Kidney epithelial cell (primary cell): ENCODE results near the gene PALLD. TPM values are rescaled to one million over a fixed set of nuclear protein-coding genes. Genes with fewer than 3 reads are reported as not detected.
"Not testable (repeated sequence)": the region's sequence is repeated elsewhere in the genome, so short reads cannot be mapped to it uniquely, and the experiment has no call there.

Experiments used
- DNase-seq: peaks from one replicate; pipeline ENCODE4 v3.0.0-alpha.2; 2010; ENCODE audit warnings: low read depth
- H3K27me3 ChIP-seq: 2 replicates; pipeline ENCODE4 v1.6.0; 2011; ENCODE audit warnings: low read length; ENCODE audit not compliant: control insufficient read depth, insufficient read depth
- H3K36me3 ChIP-seq: 2 replicates; pipeline ENCODE4 v1.5.1; 2011; ENCODE audit warnings: low read length; ENCODE audit not compliant: control insufficient read depth, insufficient read depth
- H3K4me3 ChIP-seq: 2 replicates; pipeline ENCODE4 v1.5.1; 2011; ENCODE audit warnings: low read depth, mild to moderate bottlenecking, control low read depth, low read length
- total RNA-seq: library from RNA; depleted of rRNA; stranded (reverse); fragments of >200 nt; gene quantifications from 2 replicates; pipeline ENCODE4 v1.2.3, GENCODE V29; 2015
- TF ChIP-seq, protein P1 (sequence below): IDR thresholded peaks from 2 replicates; pipeline ENCODE4 v1.5.1; 2011; ENCODE audit warnings: mild to moderate bottlenecking, moderate library complexity, low read length, control low read depth, inconsistent platforms; ENCODE audit not compliant: insufficient read depth, poor library complexity, severe bottlenecking

PALLD gene
- total RNA-seq, 1 donor from 2014 or later = 77.4 TPM

DNA sequence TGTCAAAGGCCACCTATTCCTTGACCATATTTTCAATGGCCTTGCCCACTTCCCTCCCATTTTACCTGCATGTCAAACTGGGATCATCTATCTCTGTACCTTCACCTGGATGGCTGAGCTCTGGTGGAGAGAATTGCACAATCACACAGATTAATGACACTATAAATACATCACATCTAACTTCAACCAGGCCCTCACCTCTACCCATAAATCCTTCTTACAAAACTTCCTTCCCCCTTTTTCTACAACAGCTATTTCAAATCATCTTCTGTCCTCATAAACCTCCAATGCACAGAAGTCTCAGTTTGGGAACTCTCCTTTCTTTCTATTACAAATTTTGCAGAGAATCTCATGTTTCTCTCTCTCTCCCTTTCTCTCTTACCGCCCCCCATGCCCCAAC lies 9.2 kb downstream of the PALLD start:
- Histone ChIP-seq H3K36me3 (no peaks in the 10 kb centered on the region), H3K27me3 (no peaks in the 10 kb centered on the region), H3K4me3 (no peak overlapping the region)
- DNase-seq = no peak
- TF ChIP-seq, protein P1, sequence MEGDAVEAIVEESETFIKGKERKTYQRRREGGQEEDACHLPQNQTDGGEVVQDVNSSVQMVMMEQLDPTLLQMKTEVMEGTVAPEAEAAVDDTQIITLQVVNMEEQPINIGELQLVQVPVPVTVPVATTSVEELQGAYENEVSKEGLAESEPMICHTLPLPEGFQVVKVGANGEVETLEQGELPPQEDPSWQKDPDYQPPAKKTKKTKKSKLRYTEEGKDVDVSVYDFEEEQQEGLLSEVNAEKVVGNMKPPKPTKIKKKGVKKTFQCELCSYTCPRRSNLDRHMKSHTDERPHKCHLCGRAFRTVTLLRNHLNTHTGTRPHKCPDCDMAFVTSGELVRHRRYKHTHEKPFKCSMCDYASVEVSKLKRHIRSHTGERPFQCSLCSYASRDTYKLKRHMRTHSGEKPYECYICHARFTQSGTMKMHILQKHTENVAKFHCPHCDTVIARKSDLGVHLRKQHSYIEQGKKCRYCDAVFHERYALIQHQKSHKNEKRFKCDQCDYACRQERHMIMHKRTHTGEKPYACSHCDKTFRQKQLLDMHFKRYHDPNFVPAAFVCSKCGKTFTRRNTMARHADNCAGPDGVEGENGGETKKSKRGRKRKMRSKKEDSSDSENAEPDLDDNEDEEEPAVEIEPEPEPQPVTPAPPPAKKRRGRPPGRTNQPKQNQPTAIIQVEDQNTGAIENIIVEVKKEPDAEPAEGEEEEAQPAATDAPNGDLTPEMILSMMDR = no peak

DNA sequence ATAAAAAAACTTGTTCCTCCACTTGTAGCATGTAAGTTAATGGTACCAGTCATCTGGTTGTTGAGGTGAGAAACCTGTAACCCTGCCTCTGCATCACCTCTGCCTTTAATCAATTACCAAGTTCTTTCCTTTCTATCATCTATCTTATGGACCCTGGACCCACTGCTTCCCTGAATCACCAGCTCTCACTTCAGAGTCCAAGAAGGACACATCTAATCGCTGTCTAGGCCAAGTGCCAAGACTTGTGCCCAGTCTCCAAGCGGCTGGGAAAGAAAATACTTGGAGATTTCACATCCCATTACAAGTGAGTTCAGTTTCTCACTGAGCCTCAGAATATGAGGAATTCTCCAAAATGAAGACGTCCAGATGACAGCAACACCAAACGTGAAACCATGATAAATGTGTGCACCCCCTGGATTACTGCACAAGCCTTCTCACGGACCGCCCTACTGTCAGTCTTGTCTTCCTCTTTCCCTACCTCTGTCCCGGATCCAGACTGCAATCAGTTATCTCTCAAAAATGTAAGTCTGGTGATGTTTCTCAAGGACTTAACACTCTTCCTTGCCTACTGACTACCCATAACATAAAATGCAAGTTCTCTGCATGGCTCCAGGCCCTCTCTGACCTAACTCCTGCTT lies 10.4 kb downstream of the PALLD start:
- DNase-seq = no peak
- TF ChIP-seq, protein P1 = no peak
- Histone ChIP-seq H3K4me3 (no peak overlapping the region), H3K27me3 (no peaks in the 10 kb centered on the region), H3K36me3 (no peaks in the 10 kb centered on the region)

DNA sequence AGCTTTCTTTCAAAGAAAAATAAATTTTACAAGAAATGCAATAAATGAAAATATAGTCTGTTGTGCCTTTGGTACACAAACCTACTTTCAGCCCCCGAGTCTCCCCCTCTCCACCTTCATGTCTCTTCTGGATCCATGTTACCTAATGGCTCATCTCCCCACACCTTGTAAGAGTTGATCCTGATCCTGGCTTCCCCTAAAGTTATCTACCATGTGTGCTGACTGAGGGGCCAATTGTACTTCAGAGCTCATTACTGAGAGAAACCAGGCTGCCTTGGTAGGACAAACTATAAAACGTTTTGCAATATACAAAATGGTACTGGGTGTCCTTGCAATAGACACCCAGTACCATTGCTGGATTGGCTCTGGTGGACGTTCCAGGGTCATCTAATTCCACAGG lies 11.8 kb downstream of the PALLD start:
- TF ChIP-seq, protein P1 = no peak
- Histone ChIP-seq H3K27me3 (no peaks in the 10 kb centered on the region), H3K4me3 (no peak overlapping the region), H3K36me3 (no peaks in the 10 kb centered on the region)
- no peak for DNase-seq

DNA sequence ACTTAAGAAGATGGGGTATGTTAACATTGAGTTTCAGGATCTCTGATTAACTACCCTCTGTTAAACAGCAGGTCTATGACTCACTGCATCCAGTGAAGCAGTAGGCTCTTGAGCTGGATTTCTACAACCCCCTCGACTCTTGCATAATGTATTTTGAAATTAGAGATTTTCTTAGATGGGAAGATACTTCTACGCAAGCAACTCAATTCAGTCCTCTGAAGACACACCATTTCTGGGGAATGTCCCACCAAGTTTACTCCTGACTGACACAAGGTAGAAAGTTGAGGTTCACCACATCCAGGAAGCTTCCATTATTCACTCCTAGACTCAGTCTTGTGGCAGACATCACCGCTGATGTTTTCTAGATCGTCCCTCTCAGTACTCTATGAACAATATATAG lies 12.9 kb downstream of the PALLD start:
- Histone ChIP-seq H3K4me3 (no peak overlapping the region), H3K36me3 (no peaks in the 10 kb centered on the region), H3K27me3 (no peaks in the 10 kb centered on the region)
- peak; percentile 45 for DNase-seq
- TF ChIP-seq, protein P1 = no peak

DNA sequence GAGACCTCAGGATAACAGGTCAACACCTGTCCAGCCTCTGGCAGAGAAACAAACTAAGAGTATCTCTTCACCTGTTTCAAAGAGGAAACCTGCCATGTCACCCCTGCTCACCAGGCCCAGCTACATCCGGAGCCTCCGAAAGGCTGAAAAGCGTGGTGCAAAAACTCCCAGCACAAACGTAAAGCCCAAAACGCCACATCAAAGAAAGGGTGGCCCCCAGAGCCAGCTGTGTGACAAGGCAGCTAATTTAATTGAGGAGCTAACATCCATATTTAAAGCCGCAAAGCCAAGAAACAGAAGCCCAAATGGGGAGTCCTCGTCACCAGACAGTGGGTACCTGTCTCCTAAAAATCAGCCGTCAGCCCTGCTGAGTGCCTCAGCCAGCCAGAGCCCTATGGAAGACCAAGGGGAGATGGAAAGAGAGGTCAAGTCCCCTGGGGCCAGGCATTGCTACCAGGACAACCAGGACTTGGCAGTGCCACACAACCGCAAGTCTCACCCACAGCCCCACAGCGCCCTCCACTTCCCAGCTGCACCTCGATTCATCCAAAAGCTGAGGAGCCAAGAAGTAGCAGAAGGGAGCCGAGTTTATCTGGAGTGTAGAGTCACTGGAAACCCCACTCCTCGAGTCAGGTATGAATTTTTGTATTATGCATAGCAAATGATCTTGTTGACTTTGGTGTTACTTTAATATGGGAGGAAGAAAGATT lies 15.1 kb downstream of the PALLD start:
- TF ChIP-seq, protein P1 = no peak
- DNase-seq = no peak

DNA sequence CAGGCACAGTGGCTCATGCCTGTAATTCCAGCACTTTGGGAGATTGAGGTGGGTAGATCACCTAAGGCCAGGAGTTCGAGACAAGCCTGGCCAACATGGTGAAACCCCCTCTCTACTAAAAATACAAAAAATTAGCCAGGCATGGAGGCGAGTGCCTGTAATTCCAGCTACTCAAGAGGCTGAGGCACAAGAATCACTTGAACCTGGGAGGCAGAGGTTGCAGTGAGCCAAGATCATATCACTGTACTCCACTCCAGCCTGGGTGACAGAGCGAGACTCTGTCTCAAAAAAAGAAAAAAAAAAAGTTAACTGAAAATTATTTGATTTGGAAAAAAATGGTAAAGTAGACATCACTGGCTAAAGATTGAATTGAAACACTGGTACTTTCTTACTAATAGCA lies 17.0 kb downstream of the PALLD start:
- H3K27me3 ChIP-seq, H3K4me3 ChIP-seq, H3K36me3 ChIP-seq, DNase-seq: not testable (repeated sequence)

More for the DNA sequence above, 15.1 kb downstream of the PALLD start:
- Histone ChIP-seq H3K27me3 (no peaks in the 10 kb centered on the region), H3K36me3 (no peaks in the 10 kb centered on the region), H3K4me3 (no peak overlapping the region)
